Testis (tissue), 2 donors: ENCODE results near the gene RALGAPA1.

Experiments used
- CTCF ChIP-seq, 3 experiments: fragments of 450-650 bp in 2 of 3; fragments of 200-600 bp in 1 of 3; sonication (generic) in 1 of 3; IDR thresholded peaks; one replicate each; pipeline ENCODE4 v1.5.1; 2016 to 2019; ENCODE audit warnings: antibody characterized with exemption in 3 of 3, mild to moderate bottlenecking in 2 of 3, moderate library complexity in 1 of 3
- POLR2A ChIP-seq: fragments of 450-650 bp; IDR thresholded peaks from one replicate; pipeline ENCODE4 v1.6.1; 2017; ENCODE audit warnings: antibody characterized with exemption, mild to moderate bottlenecking, moderate library complexity

GRCh38 chr14:35628989-35629388 is 180.1 kb downstream of the RALGAPA1 start:
- TF ChIP-seq CTCF (IDR thresholded peaks at IDR 0.05), result no peak
- no peak for TF ChIP-seq POLR2A
